ENCODE results near the gene RUBCN.
"Not testable (repeated sequence)": the region's sequence is repeated elsewhere in the genome, so short reads cannot be mapped to it uniquely, and the experiment has no call there.

- not testable (repeated sequence) for TF ChIP-seq EZH2 (IDR thresholded peaks at IDR 0.05; ENCODE audit: borderline replicate concordance, low read depth, low read length, severe bottlenecking); CTCF (IDR thresholded peaks at IDR 0.05; ENCODE audit: borderline replicate concordance, extremely low read depth, low read length, poor library complexity, severe bottlenecking)
Observed at GRCh38 chr3:197731483-197731882, 5.2 kb downstream of the RUBCN start.

All from DND-41 (cell line).